Mammary epithelial cell (primary cell): ENCODE measurements around the gene STK17A.

ENCODE experiments used
- CTCF ChIP-seq, 2 donors: IDR thresholded peaks in 1 of 2; conservative IDR thresholded peaks in 1 of 2; 2 replicates each; pipeline ENCODE4 v1.5.1; 2011 to 2012; ENCODE audit warnings: inconsistent platforms in 2 of 2, low read length in 2 of 2, mild to moderate bottlenecking in 2 of 2, control low read depth in 1 of 2, low read depth in 1 of 2; ENCODE audit not compliant: insufficient read depth in 1 of 2; ENCODE audit errors: extremely low read depth in 1 of 2
- EZH2 ChIP-seq: IDR thresholded peaks from 2 replicates; pipeline ENCODE4 v1.6.1; 2012; ENCODE audit warnings: low read length, inconsistent platforms, borderline replicate concordance

- TF ChIP-seq CTCF (conservative IDR thresholded peaks at IDR 0.05 in 1 of 2, IDR thresholded peaks at IDR 0.05 in 1 of 2; ENCODE audit: extremely low read depth in 1 of 2, insufficient read depth in 1 of 2, low read depth in 1 of 2, low read length in 2 of 2), result no peak
- no peak for TF ChIP-seq EZH2
Measured at GRCh38 chr7:43602256-43602655, 19.3 kb downstream of the STK17A start.
